HepG2 (cell line): ENCODE measurements around the gene PHTF2. TPM values are rescaled to one million over a fixed set of nuclear protein-coding genes. Genes with fewer than 3 reads are reported as not detected.

ENCODE experiments used
- ATAC-seq: fragments of 200-7000 bp; cut with Tn5 transposase; 3 replicates; pipeline ENCODE4 v1.9.1; 2020; ENCODE audit warnings: mild to moderate bottlenecking, moderate library complexity
- BruUV-seq: library from RNA; stranded (reverse); fragments of 400-500 nt; replicated peaks from 2 replicates; lab custom pipeline; 2021; lab: Mats Ljungman, UMichigan
- CTCF ChIA-PET: fragments of 300-600 bp; formaldehyde crosslinking; extraction: SDS; loops from one replicate; lab custom pipeline; 2021; ENCODE audit warnings: low total read pairs, inconsistent platforms, low intra/inter-chr PET ratio; lab: Yijun Ruan, JAX
- POLR2A ChIA-PET: fragments of 350-600 bp; sonication (Branson Sonifier 250); formaldehyde crosslinking; loops from one replicate; lab custom pipeline; 2020; ENCODE audit warnings: antibody characterized with exemption, inconsistent platforms; lab: Yijun Ruan, JAX
- DNase-seq: peaks from one replicate; pipeline ENCODE4 v3.0.0-alpha.2; 2015; ENCODE audit warnings: low spot score
- FAIRE-seq: peaks from 3 replicates; lab custom pipeline; 2011; peaks lifted over from hg19 to GRCh38; lab: Jason Lieb, UNC
- H2AFZ ChIP-seq: one replicate; pipeline ENCODE4 v1.6.1; 2011; ENCODE audit warnings: low read length, inconsistent platforms
- H3K27ac ChIP-seq: fragments of 300-600 bp; 3 replicates; pipeline ENCODE4 v1.8.0; 2011; ENCODE audit warnings: mixed run types, mild to moderate bottlenecking, mixed read lengths, low read length, inconsistent platforms; ENCODE audit not compliant: insufficient read depth; ENCODE audit errors: extremely low read length
- H3K27me3 ChIP-seq, 2 experiments: fragments of 200-600 bp in 1 of 2; 2 replicates in 1 of 2; 3 replicates in 1 of 2; pipeline versions ENCODE4 v1.6.0 to v1.8.0; 2011; ENCODE audit warnings: low read length in 2 of 2, mild to moderate bottlenecking in 2 of 2, moderate library complexity in 2 of 2, inconsistent platforms in 1 of 2; ENCODE audit not compliant: insufficient read depth in 2 of 2, control insufficient read depth in 1 of 2
- H3K36me3 ChIP-seq, 2 experiments: fragments of 200-600 bp in 1 of 2; replicated peaks in 1 of 2; 2 replicates in 1 of 2; 3 replicates in 1 of 2; pipeline versions ENCODE4 v1.5.1 to v1.8.0; 2011; ENCODE audit warnings: low read length in 2 of 2, inconsistent platforms in 1 of 2; ENCODE audit not compliant: insufficient read depth in 2 of 2, control insufficient read depth in 1 of 2
- H3K4me1 ChIP-seq: 2 replicates; pipeline ENCODE4 v1.5.1; 2012; ENCODE audit warnings: low read length, inconsistent platforms; ENCODE audit not compliant: insufficient read depth
- H3K4me2 ChIP-seq: 2 replicates; pipeline ENCODE4 v1.6.0; 2011; ENCODE audit warnings: low read depth, low read length, inconsistent platforms
- H3K4me3 ChIP-seq, 3 experiments: fragments of 200-600 bp in 1 of 3; sonication (generic), shearing (Covaris generic) in 1 of 3; replicated peaks in 1 of 3; 2 replicates each; pipeline ENCODE4 v1.5.1; 2011 to 2016; ENCODE audit warnings: low read length in 3 of 3, inconsistent platforms in 2 of 3, low read depth in 2 of 3, mild to moderate bottlenecking in 2 of 3, control low read depth in 1 of 3, mixed read lengths in 1 of 3; ENCODE audit not compliant: insufficient read depth in 1 of 3
- H3K79me2 ChIP-seq: one replicate; pipeline ENCODE4 v1.6.1; 2011; ENCODE audit warnings: low read length, inconsistent platforms; ENCODE audit not compliant: insufficient read depth
- H3K9ac ChIP-seq: 2 replicates; pipeline ENCODE4 v1.6.0; 2011; ENCODE audit warnings: mild to moderate bottlenecking, low read depth, low read length, inconsistent platforms; ENCODE audit not compliant: insufficient read depth
- H3K9me3 ChIP-seq: 2 replicates; pipeline ENCODE4 v1.5.1; 2012; ENCODE audit warnings: mild to moderate bottlenecking, low read length
- H4K20me1 ChIP-seq: 2 replicates; pipeline ENCODE4 v1.6.0; 2011; ENCODE audit warnings: inconsistent platforms, mild to moderate bottlenecking, low read length, moderate library complexity; ENCODE audit not compliant: insufficient read depth
- BRD4 ChIP-seq: sonication (generic); formaldehyde crosslinking; IDR thresholded peaks from 2 replicates; pipeline ENCODE4 v1.4.0; 2020; ENCODE audit warnings: missing genetic modification reagents
- CCAR2 ChIP-seq: fragments of 200-400 bp; formaldehyde crosslinking; optimal IDR thresholded peaks from 2 replicates; pipeline ENCODE3; 2018; ENCODE audit warnings: low read depth, mild to moderate bottlenecking, low read length, moderate library complexity
- CHD4 ChIP-seq: fragments of 200-600 bp; sonication (generic); IDR thresholded peaks from 2 replicates; pipeline ENCODE4 v1.7.0; 2017; ENCODE audit warnings: mild to moderate bottlenecking, low read length, borderline replicate concordance
- HMGXB4 ChIP-seq, 2 experiments: sonication (generic) in 1 of 2; formaldehyde crosslinking in 1 of 2; IDR thresholded peaks; 2 replicates each; pipeline versions ENCODE4 v1.4.0 to v1.6.1; 2018 to 2020; ENCODE audit warnings: missing genetic modification reagents in 2 of 2, borderline replicate concordance in 1 of 2, low read depth in 1 of 2, mild to moderate bottlenecking in 1 of 2, missing biosample characterization in 1 of 2
- IRX3 ChIP-seq: sonication (generic); formaldehyde crosslinking; IDR thresholded peaks from 2 replicates; pipeline ENCODE4 v1.8.1; 2023; ENCODE audit warnings: mild to moderate bottlenecking, low read depth, missing genetic modification reagents, borderline replicate concordance
- NFKB2 ChIP-seq: sonication (generic); formaldehyde crosslinking; IDR thresholded peaks from 2 replicates; pipeline ENCODE4 v1.4.0; 2020; ENCODE audit warnings: missing genetic modification reagents, borderline replicate concordance
- NKX3-1 ChIP-seq: sonication (generic); formaldehyde crosslinking; IDR thresholded peaks from 2 replicates; pipeline ENCODE4 v1.5.0; 2020; ENCODE audit warnings: missing genetic modification reagents
- RFX5 ChIP-seq: IDR thresholded peaks from 2 replicates; pipeline ENCODE4 v1.6.1; 2011; ENCODE audit warnings: low read depth, low read length, improper control_type of control experiment
- TCF12 ChIP-seq, 2 experiments: fragments of 450-650 bp in 1 of 2; sonication (generic) in 1 of 2; formaldehyde crosslinking in 1 of 2; IDR thresholded peaks; 2 replicates each; pipeline versions ENCODE4 v1.6.1 to v1.8.0; 2017 to 2022; ENCODE audit warnings: antibody characterized with exemption in 1 of 2, mild to moderate bottlenecking in 1 of 2, missing genetic modification reagents in 1 of 2, moderate library complexity in 1 of 2
- WGBS: methylation state at CpG from one replicate; pipeline ENCODE4 v1.1.6; 2017; ENCODE audit warnings: low lambda C conversion rate; 5-methylcytosine and 5-hydroxymethylcytosine counted together
- in situ Hi-C: cut with HindIII; loops from 2 replicates; pipeline ENCODE4 v1.10.0; 2017; ENCODE audit warnings: low pct_unique_long_range_greater_than_20kb; ENCODE audit not compliant: extremely low pct_ligation_motif_present
- intact Hi-C: fragments of 100-400 bp; cut with micrococcal nuclease; formaldehyde crosslinking; loops from one replicate; pipeline ENCODE4 v1.10.0; 2022; ENCODE audit not compliant: unreplicated experiment
- polyA plus RNA-seq, 8 experiments: library from polyadenylated mRNA; depleted of rRNA in 3 of 8; stranded (reverse) in 7 of 8; unstranded in 1 of 8; fragments of >200 nt; fragmentation: Illumina TruSeq in 4 of 8; extraction: Trizol in 4 of 8; gene quantifications; 2 replicates each; pipeline versions ENCODE4 v1.2.1 to v1.2.3, GENCODE V29; 2011 to 2016; ENCODE audit warnings: low read depth in 4 of 8, missing spikeins in 1 of 8, mixed read lengths in 1 of 8; ENCODE audit not compliant: insufficient read depth in 1 of 8
- total RNA-seq, 5 experiments: library from RNA; depleted of rRNA; stranded (reverse); fragments of >200 nt; fragmentation: Illumina TruSeq; extraction: Trizol; gene quantifications; 2 replicates each; pipeline ENCODE4 v1.2.3, GENCODE V29; 2016; ENCODE audit warnings: low read depth in 1 of 5
- TF ChIP-seq, protein P1 (sequence below): sonication (generic); formaldehyde crosslinking; IDR thresholded peaks from 2 replicates; pipeline ENCODE4 v1.5.1; 2020; ENCODE audit warnings: mild to moderate bottlenecking, missing genetic modification reagents, borderline replicate concordance

The PHTF2 gene
- total and polyA plus RNA-seq, 2 of the 13 experiments (the other 11 are each of a cell fraction or from before 2014, with no cell fraction given), result 7.4 to 10.2 TPM

GRCh38 chr7:77879272-77879671, 80.7 kb downstream of the PHTF2 start:
- H3K79me2 ChIP-seq, result no peaks in the 10 kb centered on the region
- WGBS, result 87% methylated on average over 2 of the region's 2 CpGs
- in situ Hi-C loops, result no loop called here
- H4K20me1 ChIP-seq, result no peaks in the 10 kb centered on the region
- no peak overlapping the region for H3K27ac ChIP-seq
- TF ChIP-seq, protein P1, sequence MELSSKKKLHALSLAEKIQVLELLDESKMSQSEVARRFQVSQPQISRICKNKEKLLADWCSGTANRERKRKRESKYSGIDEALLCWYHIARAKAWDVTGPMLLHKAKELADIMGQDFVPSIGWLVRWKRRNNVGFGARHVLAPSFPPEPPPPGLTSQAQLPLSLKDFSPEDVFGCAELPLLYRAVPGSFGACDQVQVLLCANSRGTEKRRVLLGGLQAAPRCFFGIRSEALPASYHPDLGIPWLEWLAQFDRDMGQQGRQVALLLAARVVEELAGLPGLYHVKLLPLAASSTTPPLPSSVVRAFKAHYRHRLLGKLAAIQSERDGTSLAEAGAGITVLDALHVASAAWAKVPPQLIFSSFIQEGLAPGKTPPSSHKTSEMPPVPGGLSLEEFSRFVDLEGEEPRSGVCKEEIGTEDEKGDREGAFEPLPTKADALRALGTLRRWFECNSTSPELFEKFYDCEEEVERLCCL (CRISPR knock-in tag), result no peak
- TF ChIP-seq NFKB2 (CRISPR knock-in tag) (no peak), CCAR2 (no peak), RFX5 (no peak), HMGXB4 (CRISPR knock-in tag; IDR thresholded peaks at IDR 0.05; ENCODE audit: borderline replicate concordance in 1 of 2, low read depth in 1 of 2) (no peak), IRX3 (CRISPR knock-in tag) (no peak), CHD4 (no peak), TCF12 (IDR thresholded peaks at IDR 0.05) (no peak), TCF12 (CRISPR knock-in tag; IDR thresholded peaks at IDR 0.05) (no peak), NKX3-1 (no peak), BRD4 (CRISPR knock-in tag) (no peak)
- TF ChIP-seq, all 625 proteins: peak for 0
- intact Hi-C loops, result no loop called here
- no peaks in the 10 kb centered on the region for H3K27me3 ChIP-seq
- H3K4me3 ChIP-seq, result no peak overlapping the region
- DNase-seq, result no peak
- H2AFZ ChIP-seq, result no peak overlapping the region
- H3K36me3 ChIP-seq, result no peaks in the 10 kb centered on the region
- H3K4me2 ChIP-seq, result no peak overlapping the region
- H3K9me3 ChIP-seq, result no peaks in the 10 kb centered on the region
- CTCF ChIA-PET, result no interaction called here
- peaks cover 10% of the 10 kb centered on the region for H3K4me1 ChIP-seq
- no TSS peak for BruUV-seq
- POLR2A ChIA-PET, result interaction anchor here (1.0 kb wide), 1 partner anchor 13 kb away, joined by 3 read pairs; no protein-coding TSS in a partner anchor
- no peak overlapping the region for H3K9ac ChIP-seq
- no peak for ATAC-seq
- FAIRE-seq, result no peak
